HPDE6-E6E7 (cell line): Measurements from ENCODE around the gene MAN2B1.
A peak's percentile ranks its signal among the peaks of the same experiment; 100 is the strongest.
"Not testable (repeated sequence)": the region's sequence is repeated elsewhere in the genome, so short reads cannot be mapped to it uniquely, and the experiment has no call there.

Experiments
- DNase-seq: peaks from one replicate; pipeline ENCODE4 v3.0.0; 2011; ENCODE audit warnings: missing footprints; ENCODE audit errors: extremely low spot score

MAN2B1 gene

GRCh38 chr19:12657966-12658365 lies 8.6 kb downstream of the MAN2B1 start:
- no peak for DNase-seq

- DNase-seq: no peak
Measured at GRCh38 chr19:12656899-12657571, 9.5 kb downstream of the MAN2B1 start.

GRCh38 chr19:12655546-12655945 lies 11.0 kb downstream of the MAN2B1 start:
- DNase-seq: no peak

GRCh38 chr19:12652219-12652618 lies 14.3 kb downstream of the MAN2B1 start:
- DNase-seq: no peak

- DNase-seq: no peak
Measured at GRCh38 chr19:12649941-12650340, 16.6 kb downstream of the MAN2B1 start.

GRCh38 chr19:12648088-12648487 lies 18.5 kb downstream of the MAN2B1 start:
- DNase-seq: no peak

GRCh38 chr19:12647490-12648071 lies 19.0 kb downstream of the MAN2B1 start:
- no peak for DNase-seq

GRCh38 chr19:12647047-12647446 lies 19.5 kb downstream of the MAN2B1 start:
- no peak for DNase-seq

- DNase-seq: no peak
Measured at GRCh38 chr19:12646551-12646950, 20.0 kb downstream of the MAN2B1 start.

GRCh38 chr19:12643716-12644115 lies 22.8 kb downstream of the MAN2B1 start:
- DNase-seq: not testable (repeated sequence)

- DNase-seq: no peak
Measured at GRCh38 chr19:12642506-12642905, 24.0 kb downstream of the MAN2B1 start.

- no peak for DNase-seq
Measured at GRCh38 chr19:12641456-12641855, 25.1 kb downstream of the MAN2B1 start.

GRCh38 chr19:12639901-12640613 lies 26.5 kb downstream of the MAN2B1 start:
- peak; percentile 81 for DNase-seq

GRCh38 chr19:12638611-12639182 lies 27.8 kb downstream of the MAN2B1 start:
- no peak for DNase-seq

- no peak for DNase-seq
Measured at GRCh38 chr19:12636631-12637030, 29.9 kb downstream of the MAN2B1 start.

GRCh38 chr19:12629215-12629614 lies 37.3 kb downstream of the MAN2B1 start:
- no peak for DNase-seq

- no peak for DNase-seq
Measured at GRCh38 chr19:12628040-12629022, 38.2 kb downstream of the MAN2B1 start.

GRCh38 chr19:12626958-12627357 lies 39.6 kb downstream of the MAN2B1 start:
- DNase-seq: no peak

- no peak for DNase-seq
Measured at GRCh38 chr19:12623361-12624031, 43.0 kb downstream of the MAN2B1 start.

GRCh38 chr19:12621253-12622024 lies 45.1 kb downstream of the MAN2B1 start:
- not testable (repeated sequence) for DNase-seq
